ENCODE results near the gene IL20RB.

IL20RB gene

GRCh38 chr3:137024348-137024747 lies 66.6 kb downstream of the IL20RB start:
- Histone ChIP-seq H3K36me3 (no peaks in the 10 kb centered on the region), H3K27me3 (no peaks in the 10 kb centered on the region), H3K4me1 (no peaks in the 10 kb centered on the region), H3K4me3 (no peak overlapping the region), H3K9me3 (no peaks in the 10 kb centered on the region), H3K27ac (no peak overlapping the region)
- intact Hi-C loops (cut with DNase I; ENCODE audit: low total_unique reads), result no loop called here
- no peak for DNase-seq
- no peak for TF ChIP-seq CTCF (IDR thresholded peaks at IDR 0.05)

- no peaks in the 10 kb centered on the region for H3K4me1 ChIP-seq
- DNase-seq, result no peak
- no peaks in the 10 kb centered on the region for H3K9me3 ChIP-seq
- no peak overlapping the region for H3K4me3 ChIP-seq
- no peak for TF ChIP-seq CTCF (IDR thresholded peaks at IDR 0.05)
- H3K36me3 ChIP-seq, result no peaks in the 10 kb centered on the region
- H3K27ac ChIP-seq, result no peak overlapping the region
- intact Hi-C loops (cut with DNase I; ENCODE audit: low total_unique reads), result no loop called here
- no peaks in the 10 kb centered on the region for H3K27me3 ChIP-seq
Observed at GRCh38 chr3:137026701-137027100, 68.9 kb downstream of the IL20RB start.

- peak overlapping the region; percentile 21 to 33 for H3K4me3 ChIP-seq
- DNase-seq, result peak; percentile 86 to 90
- peaks cover 0 to 5% of the 10 kb centered on the region in 2 donors for H3K27me3 ChIP-seq
- H3K36me3 ChIP-seq, result no peaks in the 10 kb centered on the region
- H3K4me1 ChIP-seq, result peaks cover 0 to 11% (median 5%) of the 10 kb centered on the region in 4 donors
- intact Hi-C loops (cut with DNase I; ENCODE audit: low total_unique reads), result no loop called here
- H3K9me3 ChIP-seq, result no peaks in the 10 kb centered on the region
- peak; percentile 83 to 97 for TF ChIP-seq CTCF (IDR thresholded peaks at IDR 0.05)
- H3K27ac ChIP-seq, result no peak overlapping the region
Observed at GRCh38 chr3:137032465-137033120, 74.8 kb downstream of the IL20RB start.

GRCh38 chr3:137035631-137036030 lies 77.8 kb downstream of the IL20RB start:
- no peak for DNase-seq
- H3K36me3 ChIP-seq, result no peaks in the 10 kb centered on the region
- peaks cover 0 to 11% (median 5%) of the 10 kb centered on the region in 4 donors for H3K4me1 ChIP-seq
- peaks cover 0 to 5% of the 10 kb centered on the region in 2 donors for H3K27me3 ChIP-seq
- H3K27ac ChIP-seq, result no peak overlapping the region
- no peak overlapping the region for H3K4me3 ChIP-seq
- TF ChIP-seq CTCF (IDR thresholded peaks at IDR 0.05), result no peak
- intact Hi-C loops (cut with DNase I; ENCODE audit: low total_unique reads), result no loop called here
- H3K9me3 ChIP-seq, result no peaks in the 10 kb centered on the region

- H3K36me3 ChIP-seq, result no peaks in the 10 kb centered on the region
- TF ChIP-seq CTCF (IDR thresholded peaks at IDR 0.05), result no peak
- no peaks in the 10 kb centered on the region for H3K9me3 ChIP-seq
- H3K4me3 ChIP-seq, result no peak overlapping the region
- H3K4me1 ChIP-seq, result no peaks in the 10 kb centered on the region
- intact Hi-C loops (cut with DNase I; ENCODE audit: low total_unique reads), result no loop called here
- no peak overlapping the region for H3K27ac ChIP-seq
- peaks cover 0 to 3% of the 10 kb centered on the region in 2 donors for H3K27me3 ChIP-seq
- DNase-seq, result no peak
Observed at GRCh38 chr3:137039570-137039969, 81.8 kb downstream of the IL20RB start.
